Ectodermal cell (in vitro differentiated cells): ENCODE results near the gene GCLC.

Experiments
- H3K27ac ChIP-seq: 2 replicates; pipeline ENCODE4 v1.7.0; 2013; ENCODE audit warnings: mild to moderate bottlenecking, low read depth, low read length; ENCODE audit not compliant: insufficient read depth, poor library complexity, severe bottlenecking
- H3K27me3 ChIP-seq: 2 replicates; pipeline ENCODE4 v1.7.0; 2013; ENCODE audit warnings: mild to moderate bottlenecking, low read length; ENCODE audit not compliant: insufficient read depth, control insufficient read depth, poor library complexity, severe bottlenecking
- H3K36me3 ChIP-seq: one replicate; pipeline ENCODE4 v1.7.0; 2013; ENCODE audit warnings: low read length; ENCODE audit not compliant: control insufficient read depth, insufficient read depth
- H3K4me1 ChIP-seq: one replicate; pipeline ENCODE4 v1.7.0; 2013; ENCODE audit warnings: low read length; ENCODE audit not compliant: control insufficient read depth, insufficient read depth
- H3K4me3 ChIP-seq: 2 replicates; pipeline ENCODE4 v1.7.0; 2013; ENCODE audit warnings: low read depth, low read length, control low read depth; ENCODE audit not compliant: insufficient read depth
- H3K9me3 ChIP-seq: 2 replicates; pipeline ENCODE4 v1.7.0; 2013; ENCODE audit warnings: mild to moderate bottlenecking, low read length, moderate library complexity; ENCODE audit not compliant: control insufficient read depth
- WGBS, 2 experiments: methylation state at CpG; one replicate each; pipeline ENCODE4 v1.1.7; 2013; ENCODE audit warnings: missing lambda C conversion rate in 2 of 2; 5-methylcytosine and 5-hydroxymethylcytosine counted together

Gene GCLC

DNA sequence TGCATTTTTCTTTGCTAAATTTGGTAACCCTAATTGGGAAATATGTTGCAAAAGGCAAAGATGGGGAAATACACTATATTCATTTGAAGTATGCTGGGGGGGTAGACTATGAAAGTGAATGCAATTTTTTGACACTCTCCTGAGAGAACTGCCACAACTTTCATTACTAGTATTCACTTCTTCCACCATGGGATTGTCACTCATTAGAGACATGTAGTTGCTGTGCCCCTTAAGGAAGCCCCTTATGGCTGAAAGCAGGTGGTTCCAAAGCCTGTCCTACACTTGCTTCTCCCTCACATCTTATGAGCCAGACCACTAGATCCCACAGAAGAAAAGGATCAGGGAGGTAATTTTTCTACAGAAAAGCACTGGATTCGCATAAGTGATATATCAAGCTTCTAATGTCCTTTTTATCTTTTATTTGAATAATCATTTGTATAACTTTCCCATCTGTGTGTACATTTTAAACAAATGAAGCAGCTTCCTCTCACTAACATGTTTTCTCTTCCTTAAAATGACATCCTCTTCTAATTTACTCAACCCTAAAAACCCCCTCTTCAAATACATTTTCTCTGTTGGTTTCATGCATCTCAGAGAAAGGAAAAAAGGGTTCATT, 83.8 kb downstream of the GCLC start:
- no CpG with 5 or more reads among the region's 1 CpG for WGBS, 2 experiments
- Histone ChIP-seq H3K36me3 (no peaks in the 10 kb centered on the region), H3K27ac (no peak overlapping the region), H3K9me3 (no peaks in the 10 kb centered on the region), H3K4me1 (no peaks in the 10 kb centered on the region), H3K4me3 (no peak overlapping the region), H3K27me3 (no peaks in the 10 kb centered on the region)

DNA sequence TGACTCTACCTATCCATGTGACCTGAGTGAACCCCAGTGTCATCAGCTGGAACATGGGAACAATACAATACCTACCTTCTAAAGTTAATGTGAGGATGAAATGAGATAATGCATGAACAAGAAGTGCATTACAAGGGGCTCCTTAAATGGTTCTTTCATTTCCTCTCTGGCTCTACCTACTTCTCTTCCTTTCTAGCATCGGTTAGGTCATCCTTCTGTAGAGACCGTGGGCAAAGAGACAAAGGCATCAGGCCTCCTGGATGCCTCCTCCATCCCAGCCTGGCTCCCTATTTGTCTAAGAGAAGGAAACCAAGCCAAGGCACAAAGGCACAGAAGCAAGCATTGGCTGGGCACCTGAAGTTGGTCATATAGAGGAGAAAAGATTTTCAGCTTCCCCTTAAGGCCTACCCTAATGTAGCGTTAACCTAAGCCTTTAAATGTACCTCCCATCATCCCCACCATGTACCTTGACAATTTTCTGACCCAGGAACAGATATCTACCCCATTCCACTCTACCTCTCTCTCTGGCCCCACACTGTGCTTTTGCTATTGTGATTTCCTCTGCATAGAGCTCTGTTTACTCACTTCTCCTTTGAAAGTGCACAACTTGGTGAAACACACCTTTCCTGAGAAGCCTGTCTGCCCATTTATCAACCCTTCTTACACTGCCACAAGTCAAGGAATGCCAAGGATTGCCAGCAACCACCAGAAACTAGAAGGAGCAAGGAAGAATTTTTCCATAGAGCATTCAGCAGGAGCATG, 86.6 kb downstream of the GCLC start:
- H3K27ac ChIP-seq, result no peak overlapping the region
- no peaks in the 10 kb centered on the region for H3K4me1 ChIP-seq
- H3K4me3 ChIP-seq, result no peak overlapping the region
- no peaks in the 10 kb centered on the region for H3K27me3 ChIP-seq
- 92 to 97% methylated on average over 3 of the region's 3 CpGs for WGBS, 2 experiments
- H3K9me3 ChIP-seq, result no peaks in the 10 kb centered on the region
- H3K36me3 ChIP-seq, result no peaks in the 10 kb centered on the region

DNA sequence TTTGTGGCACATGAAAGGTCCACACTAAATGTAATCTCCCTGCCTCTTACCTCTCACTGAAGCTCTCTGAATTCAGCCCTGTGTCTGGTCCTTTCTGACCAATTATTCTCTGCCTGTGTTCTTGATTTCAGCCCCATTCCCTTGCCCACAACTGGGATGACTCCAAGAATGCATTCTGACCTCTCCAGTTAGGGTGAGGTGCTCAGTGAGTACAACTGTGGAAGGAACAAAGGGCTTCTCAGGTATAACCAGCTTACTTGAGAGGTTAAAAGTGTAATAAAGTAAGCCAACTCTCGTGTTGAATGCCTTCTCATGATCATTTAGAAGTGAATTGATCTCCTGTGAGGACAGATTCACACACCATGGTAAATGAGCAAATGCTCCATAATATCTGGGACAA, 88.1 kb downstream of the GCLC start:
- Histone ChIP-seq H3K9me3 (no peaks in the 10 kb centered on the region), H3K27me3 (no peaks in the 10 kb centered on the region), H3K27ac (no peak overlapping the region), H3K4me3 (no peak overlapping the region), H3K36me3 (no peaks in the 10 kb centered on the region), H3K4me1 (no peaks in the 10 kb centered on the region)
- WGBS, 2 experiments, result 75 to 92% methylated on average over 1 of the region's 1 CpG

DNA sequence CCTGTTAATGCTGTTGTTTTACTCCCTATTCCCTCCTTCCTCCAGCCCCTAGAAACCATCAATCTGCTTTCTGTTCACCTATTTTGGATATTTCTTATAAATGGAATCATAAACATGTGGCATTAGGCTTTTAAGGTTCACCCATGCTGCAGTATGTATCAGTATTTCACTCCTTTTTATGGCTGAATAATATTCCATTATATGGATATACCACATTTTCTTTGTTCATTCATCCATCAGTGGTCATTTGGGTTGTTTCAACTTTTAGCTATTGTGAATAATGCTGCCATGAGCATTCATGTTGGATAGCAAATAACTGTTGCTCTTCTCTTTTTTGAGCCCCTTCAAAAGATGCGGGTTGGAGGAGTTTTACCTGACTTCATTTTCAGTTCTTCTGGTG, 89.2 kb downstream of the GCLC start:
- Histone ChIP-seq H3K4me3 (no peak overlapping the region), H3K4me1 (no peaks in the 10 kb centered on the region)
- WGBS, 2 experiments, result 83 to 96% methylated on average over 1 of the region's 1 CpG

DNA sequence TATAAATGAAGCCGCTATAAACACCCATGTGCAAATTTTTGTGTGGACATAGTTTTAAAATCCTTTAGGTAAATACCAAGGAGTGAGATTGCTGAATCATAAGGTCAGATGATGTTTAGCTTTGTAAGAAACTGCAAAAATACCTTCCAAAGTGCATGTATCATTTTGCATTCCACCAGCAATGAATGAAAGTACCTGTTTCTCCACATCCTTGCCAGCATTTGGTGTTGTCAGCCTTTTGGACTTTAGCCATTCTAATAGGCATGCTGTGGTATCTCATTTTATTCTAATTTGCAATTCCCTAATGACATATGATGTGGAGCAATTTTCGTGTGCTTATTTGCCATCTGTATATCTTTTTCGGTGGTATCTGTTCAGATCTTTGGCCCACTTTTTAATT, 93.7 kb downstream of the GCLC start:
- Histone ChIP-seq H3K36me3 (no peaks in the 10 kb centered on the region), H3K27ac (no peak overlapping the region), H3K4me3 (no peak overlapping the region), H3K27me3 (no peaks in the 10 kb centered on the region), H3K4me1 (no peaks in the 10 kb centered on the region), H3K9me3 (no peaks in the 10 kb centered on the region)
- WGBS, 2 experiments, result 88 to 90% methylated on average over 3 of the region's 3 CpGs

More for the DNA sequence above, 89.2 kb downstream of the GCLC start:
- no peak overlapping the region for H3K27ac ChIP-seq
- H3K9me3 ChIP-seq, result no peaks in the 10 kb centered on the region
- H3K36me3 ChIP-seq, result no peaks in the 10 kb centered on the region
- H3K27me3 ChIP-seq, result no peaks in the 10 kb centered on the region

DNA sequence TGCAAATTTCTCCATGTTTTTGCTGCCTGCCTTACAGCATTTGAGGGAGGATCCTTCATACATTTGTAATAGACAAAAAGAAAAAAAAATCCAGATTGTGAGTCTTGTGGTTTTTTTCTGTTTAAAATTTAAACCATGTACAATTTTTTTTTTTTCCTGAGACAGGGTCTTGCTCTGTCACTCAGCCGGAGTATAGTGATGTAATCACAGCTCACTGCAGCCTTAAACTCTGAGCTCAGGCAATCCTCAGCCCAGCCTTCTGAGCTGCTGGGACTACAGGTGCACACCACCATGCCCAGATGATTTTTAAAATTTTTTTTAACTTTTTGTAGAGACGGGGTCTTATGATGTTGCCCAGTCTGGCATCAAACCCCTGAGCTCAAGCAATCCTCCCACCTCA, 97.0 kb downstream of the GCLC start:
- H3K27me3 ChIP-seq, result no peaks in the 10 kb centered on the region
- no peaks in the 10 kb centered on the region for H3K4me1 ChIP-seq
- H3K36me3 ChIP-seq, result no peaks in the 10 kb centered on the region
- H3K27ac ChIP-seq, result no peak overlapping the region
- no peak overlapping the region for H3K4me3 ChIP-seq
- 86 to 96% methylated on average over 2 of the region's 2 CpGs for WGBS, 2 experiments
- no peaks in the 10 kb centered on the region for H3K9me3 ChIP-seq
